Measurements from ENCODE around the gene UBXN1. TPM values are rescaled to one million over a fixed set of nuclear protein-coding genes. Genes with fewer than 3 reads are reported as not detected.

The UBXN1 gene
- total RNA-seq, 1 donor from 2014 or later = 289 TPM

GRCh38 chr11:62716816-62717215 lies 37.9 kb upstream of the UBXN1 start:
- peaks cover 3% of the 10 kb centered on the region for H3K36me3 ChIP-seq (ENCODE audit: control insufficient read depth, insufficient read depth, low read length)
- no peak overlapping the region for H3K4me3 ChIP-seq (ENCODE audit: low read depth, low read length)
- DNase-seq (ENCODE audit: low read depth) = no peak
- no peak for TF ChIP-seq CTCF (IDR thresholded peaks at IDR 0.05; ENCODE audit: insufficient read depth, low read length, poor library complexity, severe bottlenecking)
- H3K27me3 ChIP-seq (ENCODE audit: control insufficient read depth, insufficient read depth, low read length) = no peaks in the 10 kb centered on the region

GRCh38 chr11:62716206-62716605 lies 37.3 kb upstream of the UBXN1 start:
- H3K27me3 ChIP-seq (ENCODE audit: control insufficient read depth, insufficient read depth, low read length) = no peaks in the 10 kb centered on the region
- no peak overlapping the region for H3K4me3 ChIP-seq (ENCODE audit: low read depth, low read length)
- DNase-seq (ENCODE audit: low read depth) = no peak
- H3K36me3 ChIP-seq (ENCODE audit: control insufficient read depth, insufficient read depth, low read length) = peaks cover 3% of the 10 kb centered on the region
- TF ChIP-seq CTCF (IDR thresholded peaks at IDR 0.05; ENCODE audit: insufficient read depth, low read length, poor library complexity, severe bottlenecking) = no peak

GRCh38 chr11:62715150-62716130 lies 36.6 kb upstream of the UBXN1 start:
- peaks cover 3% of the 10 kb centered on the region for H3K36me3 ChIP-seq (ENCODE audit: control insufficient read depth, insufficient read depth, low read length)
- H3K4me3 ChIP-seq (ENCODE audit: low read depth, low read length) = no peak overlapping the region
- no peaks in the 10 kb centered on the region for H3K27me3 ChIP-seq (ENCODE audit: control insufficient read depth, insufficient read depth, low read length)
- no peak for DNase-seq (ENCODE audit: low read depth)
- TF ChIP-seq CTCF (IDR thresholded peaks at IDR 0.05; ENCODE audit: insufficient read depth, low read length, poor library complexity, severe bottlenecking) = no peak

GRCh38 chr11:62713343-62713742 lies 34.5 kb upstream of the UBXN1 start:
- no peaks in the 10 kb centered on the region for H3K27me3 ChIP-seq (ENCODE audit: control insufficient read depth, insufficient read depth, low read length)
- peaks cover 4% of the 10 kb centered on the region for H3K36me3 ChIP-seq (ENCODE audit: control insufficient read depth, insufficient read depth, low read length)
- no peak overlapping the region for H3K4me3 ChIP-seq (ENCODE audit: low read depth, low read length)
- TF ChIP-seq CTCF (IDR thresholded peaks at IDR 0.05; ENCODE audit: insufficient read depth, low read length, poor library complexity, severe bottlenecking) = no peak
- no peak for DNase-seq (ENCODE audit: low read depth)

DNA sequence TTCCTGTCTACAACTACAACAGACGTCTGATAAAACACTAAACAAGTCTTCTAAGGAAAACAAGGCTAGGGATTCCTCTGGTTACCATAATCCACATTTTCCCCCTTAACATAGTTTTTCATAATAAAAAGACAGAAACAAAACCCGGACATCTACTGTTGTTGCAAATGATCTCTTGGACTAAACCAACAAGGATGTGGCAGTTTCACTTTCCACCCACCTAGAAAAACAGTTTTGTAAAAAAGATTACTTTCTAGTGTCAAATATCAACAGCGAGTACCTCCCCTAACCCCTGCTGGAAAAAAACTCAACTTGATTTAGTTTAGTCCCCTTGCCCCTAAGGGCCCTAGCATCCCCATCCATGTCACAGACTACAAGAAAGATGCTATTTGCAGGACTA lies 34.0 kb upstream of the UBXN1 start:
- H3K36me3 ChIP-seq (ENCODE audit: control insufficient read depth, insufficient read depth, low read length) = peaks cover 4% of the 10 kb centered on the region
- no peak for TF ChIP-seq CTCF (IDR thresholded peaks at IDR 0.05; ENCODE audit: insufficient read depth, low read length, poor library complexity, severe bottlenecking)
- no peaks in the 10 kb centered on the region for H3K27me3 ChIP-seq (ENCODE audit: control insufficient read depth, insufficient read depth, low read length)

More for the DNA sequence above, 34.0 kb upstream of the UBXN1 start:
- no peak for DNase-seq (ENCODE audit: low read depth)
- no peak overlapping the region for H3K4me3 ChIP-seq (ENCODE audit: low read depth, low read length)
